Left ventricle myocardium inferior (tissue), 1 donor: ENCODE results near the gene FEN1. TPM values are rescaled to one million over a fixed set of nuclear protein-coding genes. Genes with fewer than 3 reads are reported as not detected.

ENCODE experiments used
- DNase-seq: peaks from one replicate; pipeline ENCODE4 v3.0.0-alpha.2; 2020
- H3K27ac ChIP-seq: fragments of 200-600 bp; replicated peaks from 2 replicates; pipeline ENCODE4 v1.8.0; 2021
- H3K27me3 ChIP-seq: fragments of 200-600 bp; 2 replicates; pipeline ENCODE4 v1.8.0; 2021; ENCODE audit warnings: low read depth
- H3K36me3 ChIP-seq: fragments of 200-600 bp; 2 replicates; pipeline ENCODE4 v1.8.0; 2021
- H3K4me1 ChIP-seq: fragments of 200-600 bp; 2 replicates; pipeline ENCODE4 v1.8.0; 2021
- H3K4me3 ChIP-seq: fragments of 200-600 bp; 2 replicates; pipeline ENCODE4 v1.8.0; 2021; ENCODE audit warnings: mild to moderate bottlenecking, moderate library complexity
- H3K9me3 ChIP-seq: fragments of 200-600 bp; replicated peaks from 2 replicates; pipeline ENCODE4 v1.8.0; 2021
- CTCF ChIP-seq: fragments of 200-600 bp; IDR thresholded peaks from 2 replicates; pipeline ENCODE4 v1.8.0; 2021; ENCODE audit warnings: antibody characterized with exemption, mild to moderate bottlenecking, borderline replicate concordance
- intact Hi-C: fragments of 100-400 bp; cut with micrococcal nuclease; formaldehyde crosslinking; loops from one replicate; pipeline ENCODE4 v1.11.0; 2022
- total RNA-seq: library from RNA; stranded (reverse); fragmentation: NEBNext Ultra II Directional; extraction: Animal tissue kit (Norgen Biotek cat#: 25700); gene quantifications from one replicate; pipeline ENCODE4 v1.2.1, GENCODE V29; 2021
- donor health status: DM: no; HTN: yes; CAD: no; lungs with severe emphysema.

The FEN1 gene
- total RNA-seq, 1 donor from 2014 or later, result 5.8 TPM

DNA sequence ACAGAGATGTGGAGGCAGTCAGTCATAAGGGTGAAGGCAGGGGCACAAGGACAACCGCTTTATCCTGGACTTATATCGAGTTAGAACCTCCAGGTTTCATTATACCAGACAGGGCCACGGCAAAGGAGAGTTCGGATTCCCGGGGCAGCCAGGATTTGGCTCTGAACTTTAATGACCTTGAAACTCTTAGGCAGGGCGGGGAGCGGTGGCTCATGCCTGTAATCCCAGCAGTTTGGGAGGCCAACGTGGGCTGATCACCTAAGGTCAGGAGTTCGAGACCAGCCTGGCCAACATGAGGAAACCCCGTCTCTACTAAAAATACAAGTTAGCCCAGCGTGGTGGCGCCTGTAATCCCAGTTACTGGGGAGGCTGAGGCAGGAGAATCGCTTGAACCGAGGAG is 41.3 kb upstream of the FEN1 start:
- Histone ChIP-seq H3K27ac (no peak overlapping the region), H3K9me3 (no peaks in the 10 kb centered on the region), H3K27me3 (peaks cover 28% of the 10 kb centered on the region), H3K4me3 (no peak overlapping the region), H3K4me1 (peaks cover 16% of the 10 kb centered on the region), H3K36me3 (no peaks in the 10 kb centered on the region)
- no peak for TF ChIP-seq CTCF
- no peak for DNase-seq
- intact Hi-C loops, result no loop called here

GRCh38 chr11:61752117-61752924 is 40.4 kb upstream of the FEN1 start, which contains the start of gene MYRF:
Gene MYRF, plus strand, starts transcription at chr11:61752636. Its CDS starts 109 bp downstream, at chr11:61752745.
- Histone ChIP-seq H3K9me3 (no peaks in the 10 kb centered on the region), H3K27ac (no peak within 1 kb of the TSS), H3K4me1 (peaks cover 16% of the 10 kb centered on the region), H3K36me3 (no peaks in the 10 kb centered on the region), H3K4me3 (peak within 1 kb of the TSS; percentile 60), H3K27me3 (peaks cover 28% of the 10 kb centered on the region)
- peak; percentile 49 for DNase-seq
- intact Hi-C loops, result no loop called here
- peak; percentile 52 for TF ChIP-seq CTCF

GRCh38 chr11:61752925-61753521 is 39.7 kb upstream of the FEN1 start:
- Histone ChIP-seq H3K27ac (no peak overlapping the region), H3K27me3 (peaks cover 28% of the 10 kb centered on the region), H3K4me3 (peak overlapping the region; percentile 60), H3K36me3 (no peaks in the 10 kb centered on the region), H3K4me1 (peaks cover 10% of the 10 kb centered on the region), H3K9me3 (no peaks in the 10 kb centered on the region)
- no peak for TF ChIP-seq CTCF
- intact Hi-C loops, result no loop called here
- no peak for DNase-seq

DNA sequence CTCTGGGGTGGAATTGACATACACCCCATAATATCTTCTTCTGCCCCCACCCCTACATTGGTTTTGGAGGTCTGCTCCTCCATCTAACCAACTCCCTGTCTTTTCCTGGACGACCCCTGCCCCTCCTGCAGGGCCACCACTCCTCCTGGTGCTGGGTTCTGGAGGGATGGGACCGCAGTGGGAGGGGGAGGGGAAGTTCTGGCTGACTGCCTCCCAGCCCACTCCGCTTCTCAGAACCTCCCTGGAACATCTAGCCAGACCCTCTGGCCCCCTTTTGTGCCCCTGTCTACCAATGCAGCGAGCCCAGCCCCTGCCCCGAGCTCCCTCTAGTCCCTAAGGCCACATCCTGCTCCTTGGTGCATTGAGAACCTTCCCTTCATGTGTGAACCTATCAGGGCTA is 39.0 kb upstream of the FEN1 start:
- no peaks in the 10 kb centered on the region for H3K9me3 ChIP-seq
- peaks cover 28% of the 10 kb centered on the region for H3K27me3 ChIP-seq
- no peak overlapping the region for H3K4me3 ChIP-seq
- intact Hi-C loops, result no loop called here
- no peak overlapping the region for H3K27ac ChIP-seq
- DNase-seq, result no peak
- no peak for TF ChIP-seq CTCF
- no peaks in the 10 kb centered on the region for H3K36me3 ChIP-seq
- peaks cover 7% of the 10 kb centered on the region for H3K4me1 ChIP-seq

DNA sequence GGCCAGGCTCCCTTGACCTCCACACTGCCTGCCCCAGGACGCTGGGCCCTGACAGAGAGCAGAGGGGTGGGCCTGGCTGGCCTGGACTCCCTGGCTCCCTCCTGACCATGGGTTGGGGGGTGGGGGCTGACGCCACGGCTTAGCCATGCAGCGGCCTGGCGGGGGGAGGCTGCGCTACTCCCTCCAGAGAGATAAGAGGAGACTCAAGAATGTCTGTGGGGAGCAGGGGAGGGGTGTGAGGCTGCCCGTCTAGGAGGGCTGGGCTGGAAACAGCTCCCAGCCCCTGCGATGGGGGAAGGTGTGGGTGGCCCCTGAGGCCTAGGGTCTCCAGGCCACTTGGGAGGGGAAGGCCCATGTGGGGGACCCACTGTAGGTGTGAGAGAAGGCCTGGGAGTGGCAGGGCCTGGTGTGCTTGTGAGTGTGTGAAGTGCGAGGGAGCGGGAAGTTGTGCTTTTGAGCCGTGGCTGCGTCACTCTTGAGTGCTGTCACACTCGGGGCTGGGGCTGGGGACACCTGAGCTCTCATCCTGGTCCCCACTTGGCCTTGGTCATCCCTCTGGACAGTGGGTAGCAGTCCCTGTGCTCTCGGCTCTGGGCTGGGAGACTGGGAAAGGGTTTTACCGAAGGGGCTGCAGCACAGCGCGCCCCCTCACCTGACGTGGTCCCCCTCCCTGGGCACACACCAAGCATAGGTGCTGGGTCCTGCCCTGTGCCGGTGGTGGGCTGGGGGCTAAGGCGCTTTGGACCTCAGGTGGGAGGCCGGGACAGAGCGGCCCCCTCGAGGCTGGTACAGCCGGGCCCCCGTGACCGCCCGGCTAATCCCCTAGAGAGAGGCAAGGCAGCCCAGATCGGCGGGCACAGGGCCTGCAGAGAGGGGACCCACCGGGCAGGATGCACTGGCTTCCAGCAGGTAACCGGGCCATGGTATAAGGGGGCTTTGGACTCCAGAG is 37.9 kb upstream of the FEN1 start:
- no peak for TF ChIP-seq CTCF
- intact Hi-C loops, result no loop called here
- Histone ChIP-seq H3K36me3 (no peaks in the 10 kb centered on the region), H3K27ac (no peak overlapping the region), H3K4me3 (no peak overlapping the region), H3K4me1 (peaks cover 7% of the 10 kb centered on the region), H3K27me3 (peaks cover 29% of the 10 kb centered on the region), H3K9me3 (no peaks in the 10 kb centered on the region)
- no peak for DNase-seq
